ENCODE results near the gene HMX2.

Gene HMX2

DNA sequence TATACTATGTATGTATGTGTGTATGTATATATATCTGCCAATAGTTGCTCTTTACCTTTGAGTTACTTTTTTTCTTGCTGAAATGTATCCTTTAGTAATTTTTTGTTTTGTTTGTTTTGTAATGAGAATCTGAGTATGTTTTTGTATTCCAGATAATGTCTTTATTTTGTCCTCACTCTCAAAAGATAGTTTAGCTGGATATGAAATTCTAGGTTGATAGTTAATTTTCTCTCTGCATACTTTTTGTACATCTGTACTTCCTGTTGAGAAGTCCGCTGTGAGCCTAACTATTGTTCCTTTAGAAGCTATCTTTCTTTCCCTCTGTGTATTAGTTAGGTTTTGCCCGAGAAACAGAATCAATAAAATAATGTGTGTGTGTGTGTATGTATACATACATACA, 35.8 kb downstream of the HMX2 start:
- H3K36me3 ChIP-seq (ENCODE audit: insufficient read depth, low read length): peaks cover 3% of the 10 kb centered on the region; the same call in 1 of the 2 replicates
- H4K20me1 ChIP-seq (ENCODE audit: insufficient read depth, low read length): no peaks in the 10 kb centered on the region
- no peaks in the 10 kb centered on the region for H3K27me3 ChIP-seq (ENCODE audit: insufficient read depth, low read length)
- TF ChIP-seq, protein P1, sequence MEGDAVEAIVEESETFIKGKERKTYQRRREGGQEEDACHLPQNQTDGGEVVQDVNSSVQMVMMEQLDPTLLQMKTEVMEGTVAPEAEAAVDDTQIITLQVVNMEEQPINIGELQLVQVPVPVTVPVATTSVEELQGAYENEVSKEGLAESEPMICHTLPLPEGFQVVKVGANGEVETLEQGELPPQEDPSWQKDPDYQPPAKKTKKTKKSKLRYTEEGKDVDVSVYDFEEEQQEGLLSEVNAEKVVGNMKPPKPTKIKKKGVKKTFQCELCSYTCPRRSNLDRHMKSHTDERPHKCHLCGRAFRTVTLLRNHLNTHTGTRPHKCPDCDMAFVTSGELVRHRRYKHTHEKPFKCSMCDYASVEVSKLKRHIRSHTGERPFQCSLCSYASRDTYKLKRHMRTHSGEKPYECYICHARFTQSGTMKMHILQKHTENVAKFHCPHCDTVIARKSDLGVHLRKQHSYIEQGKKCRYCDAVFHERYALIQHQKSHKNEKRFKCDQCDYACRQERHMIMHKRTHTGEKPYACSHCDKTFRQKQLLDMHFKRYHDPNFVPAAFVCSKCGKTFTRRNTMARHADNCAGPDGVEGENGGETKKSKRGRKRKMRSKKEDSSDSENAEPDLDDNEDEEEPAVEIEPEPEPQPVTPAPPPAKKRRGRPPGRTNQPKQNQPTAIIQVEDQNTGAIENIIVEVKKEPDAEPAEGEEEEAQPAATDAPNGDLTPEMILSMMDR (IDR thresholded peaks at IDR 0.05; ENCODE audit: low read length): no peak
- no peak for TF ChIP-seq EZH2 (IDR thresholded peaks at IDR 0.05; ENCODE audit: borderline replicate concordance, low read length)
- H3F3A ChIP-seq (ENCODE audit: insufficient read depth, low read length): no peaks in the 10 kb centered on the region
- H3K4me1 ChIP-seq (ENCODE audit: insufficient read depth, low read length, severe bottlenecking): no peaks in the 10 kb centered on the region
- no peak overlapping the region for H2AFZ ChIP-seq (ENCODE audit: low read length)
- no peaks in the 10 kb centered on the region for H3K9me2 ChIP-seq (ENCODE audit: low read depth, low read length)
- peaks cover 5% of the 10 kb centered on the region; the same call in 1 of the 2 replicates for H3K9me3 ChIP-seq (ENCODE audit: low read length)
- no peak overlapping the region for H3K9ac ChIP-seq (ENCODE audit: low read length)
- H3K4me3 ChIP-seq (ENCODE audit: low read depth, low read length, poor library complexity, severe bottlenecking): no peak overlapping the region
- no peak overlapping the region for H3K27ac ChIP-seq (ENCODE audit: low read depth, low read length, poor library complexity, severe bottlenecking)
- no peak overlapping the region for H3K4me2 ChIP-seq (ENCODE audit: low read length)
- no peaks in the 10 kb centered on the region for H3K79me2 ChIP-seq (ENCODE audit: insufficient read depth, low read length)

- Histone ChIP-seq H3K9me2 (ENCODE audit: low read depth, low read length) (no peaks in the 10 kb centered on the region), H3K9ac (ENCODE audit: low read length) (no peak overlapping the region), H3K4me2 (ENCODE audit: low read length) (no peak overlapping the region), H3K4me3 (ENCODE audit: low read depth, low read length, poor library complexity, severe bottlenecking) (no peak overlapping the region), H3F3A (ENCODE audit: insufficient read depth, low read length) (no peaks in the 10 kb centered on the region), H2AFZ (ENCODE audit: low read length) (no peak overlapping the region), H3K27me3 (ENCODE audit: insufficient read depth, low read length) (no peaks in the 10 kb centered on the region), H3K36me3 (ENCODE audit: insufficient read depth, low read length) (peaks cover 3% of the 10 kb centered on the region; the same call in 1 of the 2 replicates), H3K4me1 (ENCODE audit: insufficient read depth, low read length, severe bottlenecking) (no peaks in the 10 kb centered on the region), H3K27ac (ENCODE audit: low read depth, low read length, poor library complexity, severe bottlenecking) (no peak overlapping the region), H4K20me1 (ENCODE audit: insufficient read depth, low read length) (no peaks in the 10 kb centered on the region), H3K79me2 (ENCODE audit: insufficient read depth, low read length) (no peaks in the 10 kb centered on the region), H3K9me3 (ENCODE audit: low read length) (peaks cover 2% of the 10 kb centered on the region; the same call in 1 of the 2 replicates)
- no peak for TF ChIP-seq EZH2 (IDR thresholded peaks at IDR 0.05; ENCODE audit: borderline replicate concordance, low read length)
- TF ChIP-seq, protein P1 (IDR thresholded peaks at IDR 0.05; ENCODE audit: low read length): no peak
Measured at GRCh38 chr10:123187781-123188180, 39.8 kb downstream of the HMX2 start.

DNA sequence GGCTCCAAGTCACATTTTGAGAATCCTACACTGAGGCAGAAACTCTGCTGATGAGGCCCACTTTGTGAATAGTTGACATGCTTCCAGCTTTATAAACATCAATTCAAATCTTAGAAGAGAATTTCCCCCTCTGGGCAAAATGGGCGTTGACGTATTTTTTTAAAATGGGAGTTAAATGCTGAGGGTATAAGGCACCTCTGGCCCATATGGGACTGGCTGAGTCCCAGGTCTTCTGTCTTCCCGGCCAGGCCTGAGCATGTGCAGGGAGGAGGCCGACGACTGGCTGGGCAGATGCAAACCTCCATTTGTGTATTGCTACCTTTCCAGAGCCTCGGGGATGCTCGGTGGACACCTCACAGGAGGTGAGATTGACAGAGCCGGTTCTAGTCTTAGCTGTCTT, 44.0 kb downstream of the HMX2 start:
- no peaks in the 10 kb centered on the region for H3K9me3 ChIP-seq (ENCODE audit: low read length)
- H3K27me3 ChIP-seq (ENCODE audit: insufficient read depth, low read length): no peaks in the 10 kb centered on the region
- no peaks in the 10 kb centered on the region for H4K20me1 ChIP-seq (ENCODE audit: insufficient read depth, low read length)
- no peak overlapping the region for H3K27ac ChIP-seq (ENCODE audit: low read depth, low read length, poor library complexity, severe bottlenecking)
- TF ChIP-seq, protein P1 (IDR thresholded peaks at IDR 0.05; ENCODE audit: low read length): no peak
- TF ChIP-seq EZH2 (IDR thresholded peaks at IDR 0.05; ENCODE audit: borderline replicate concordance, low read length): no peak
- no peaks in the 10 kb centered on the region for H3K9me2 ChIP-seq (ENCODE audit: low read depth, low read length)
- H3F3A ChIP-seq (ENCODE audit: insufficient read depth, low read length): no peaks in the 10 kb centered on the region
- no peak overlapping the region for H3K9ac ChIP-seq (ENCODE audit: low read length)
- no peaks in the 10 kb centered on the region; the same call in 1 of the 2 replicates for H3K36me3 ChIP-seq (ENCODE audit: insufficient read depth, low read length)
- no peaks in the 10 kb centered on the region for H3K79me2 ChIP-seq (ENCODE audit: insufficient read depth, low read length)
- H2AFZ ChIP-seq (ENCODE audit: low read length): no peak overlapping the region
- H3K4me1 ChIP-seq (ENCODE audit: insufficient read depth, low read length, severe bottlenecking): no peaks in the 10 kb centered on the region
- H3K4me2 ChIP-seq (ENCODE audit: low read length): no peak overlapping the region
- H3K4me3 ChIP-seq (ENCODE audit: low read depth, low read length, poor library complexity, severe bottlenecking): no peak overlapping the region
